Fibroblast of pulmonary artery (primary cell): ENCODE data around the gene CLSTN2.

Experiments used
- DNase-seq: peaks from one replicate; pipeline ENCODE4 v3.0.0-alpha.2; 2010; ENCODE audit warnings: low read depth
- H3K4me3 ChIP-seq: replicated peaks from 2 replicates; pipeline ENCODE4 v1.5.1; 2011; ENCODE audit warnings: low read depth, mild to moderate bottlenecking, control low read depth, low read length, moderate library complexity
- CTCF ChIP-seq: IDR thresholded peaks from 2 replicates; pipeline ENCODE4 v1.5.1; 2011; ENCODE audit warnings: mild to moderate bottlenecking, control low read depth, low read length, inconsistent platforms; ENCODE audit errors: missing control alignments

The CLSTN2 gene

GRCh38 chr3:140268103-140268502, 333.1 kb downstream of the CLSTN2 start:
- TF ChIP-seq CTCF: no peak
- no peak for DNase-seq
- no peak overlapping the region for H3K4me3 ChIP-seq

- no peak overlapping the region for H3K4me3 ChIP-seq
- no peak for DNase-seq
- TF ChIP-seq CTCF: no peak
Observed at GRCh38 chr3:140268610-140269009, 333.6 kb downstream of the CLSTN2 start.

- no peak for TF ChIP-seq CTCF
- H3K4me3 ChIP-seq: no peak overlapping the region
- no peak for DNase-seq
Observed at GRCh38 chr3:140270329-140270728, 335.3 kb downstream of the CLSTN2 start.

- no peak for DNase-seq
- no peak for TF ChIP-seq CTCF
- H3K4me3 ChIP-seq: no peak overlapping the region
Observed at GRCh38 chr3:140273542-140274195, 338.7 kb downstream of the CLSTN2 start.

DNA sequence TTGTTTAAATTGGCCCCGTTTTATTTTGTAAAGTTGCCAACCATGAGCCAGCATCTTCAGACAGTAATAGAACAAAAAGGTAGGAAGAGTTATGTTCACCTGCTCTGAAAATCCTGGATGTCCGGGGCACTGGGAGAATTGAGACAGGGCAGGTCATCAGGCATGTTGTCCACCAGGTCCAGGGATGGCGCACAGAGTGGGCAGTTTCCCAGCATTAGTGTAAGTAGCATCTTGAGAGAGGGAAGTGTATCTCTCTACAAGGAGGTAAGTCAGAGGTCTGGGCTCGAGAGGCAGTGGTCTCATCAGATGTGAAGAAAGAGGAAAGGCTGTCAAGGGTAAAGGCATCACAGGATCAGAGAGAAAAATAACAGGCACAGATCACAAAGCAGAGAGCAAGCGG, 339.4 kb downstream of the CLSTN2 start:
- DNase-seq: no peak
- no peak for TF ChIP-seq CTCF
- H3K4me3 ChIP-seq: no peak overlapping the region

DNA sequence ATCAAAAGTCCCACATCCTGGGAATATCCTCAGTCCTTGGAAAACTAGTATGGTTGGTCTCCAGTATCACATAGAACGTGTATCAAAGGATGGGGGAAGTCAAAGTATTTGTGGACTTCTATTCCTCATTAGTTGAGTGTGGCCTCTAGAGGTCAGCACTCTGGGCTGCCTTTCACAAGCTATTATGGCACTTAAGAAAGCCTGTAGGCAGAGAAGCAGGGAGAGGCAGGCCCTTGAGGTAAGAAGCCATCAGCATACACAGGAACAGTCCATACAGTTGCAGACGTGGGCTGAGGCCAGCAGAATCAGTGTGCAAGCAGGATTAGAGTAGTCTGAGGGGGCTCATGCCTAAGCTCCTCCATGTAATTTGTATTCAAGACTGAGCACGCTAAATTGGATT, 341.7 kb downstream of the CLSTN2 start:
- peak; percentile 31 for TF ChIP-seq CTCF
- no peak overlapping the region for H3K4me3 ChIP-seq
- peak; percentile 23 for DNase-seq

GRCh38 chr3:140277886-140278285, 342.9 kb downstream of the CLSTN2 start:
- no peak for TF ChIP-seq CTCF
- no peak for DNase-seq

More at GRCh38 chr3:140277886-140278285, 342.9 kb downstream of the CLSTN2 start:
- H3K4me3 ChIP-seq: no peak overlapping the region
